SK-N-SH treated with all-trans-retinoic acid at 6 μM for 48 hours (cell line): ENCODE measurements around the gene OSM.

Experiments
- ATAC-seq: fragments of 200-7000 bp; cut with Tn5 transposase; 3 replicates; pipeline ENCODE4 v1.9.1; 2020; ENCODE audit warnings: mild to moderate bottlenecking, moderate library complexity
- ARNTL ChIP-seq: fragments of 450-650 bp; formaldehyde crosslinking; IDR thresholded peaks from 2 replicates; pipeline ENCODE4 v1.5.0; 2020; ENCODE audit warnings: low read depth, mild to moderate bottlenecking, moderate library complexity, borderline replicate concordance
- BACH2 ChIP-seq: fragments of 250-450 bp; sonication (Bioruptor Pico); IDR thresholded peaks from 2 replicates; pipeline ENCODE4 v1.9.0; 2021; ENCODE audit warnings: mild to moderate bottlenecking, borderline replicate concordance
- CSDC2 ChIP-seq: fragments of 250-450 bp; sonication (Bioruptor Pico); IDR thresholded peaks from 2 replicates; pipeline ENCODE4 v1.5.0; 2020; ENCODE audit warnings: mild to moderate bottlenecking, moderate library complexity
- ESRRG ChIP-seq: fragments of 250-450 bp; sonication (Bioruptor Pico); IDR thresholded peaks from 2 replicates; pipeline ENCODE4 v1.6.1; 2021; ENCODE audit warnings: mild to moderate bottlenecking
- ISL1 ChIP-seq: fragments of 250-450 bp; sonication (Bioruptor Pico); IDR thresholded peaks from 2 replicates; pipeline ENCODE4 v2.1.2; 2022; ENCODE audit warnings: mild to moderate bottlenecking, moderate library complexity
- OSR1 ChIP-seq: fragments of 250-450 bp; sonication (Bioruptor Pico); IDR thresholded peaks from 2 replicates; pipeline ENCODE4 v1.8.0; 2022; ENCODE audit warnings: moderate library complexity, mild to moderate bottlenecking, inconsistent platforms
- PPARA ChIP-seq: fragments of 250-450 bp; sonication (Bioruptor Pico); IDR thresholded peaks from 2 replicates; pipeline ENCODE4 v1.5.0; 2020; ENCODE audit warnings: mild to moderate bottlenecking, borderline replicate concordance
- RARB ChIP-seq: fragments of 250-450 bp; sonication (Bioruptor Pico); IDR thresholded peaks from 2 replicates; pipeline ENCODE4 v1.8.0; 2021; ENCODE audit warnings: mild to moderate bottlenecking, moderate library complexity
- SNAI2 ChIP-seq: fragments of 250-450 bp; sonication (Bioruptor Pico); IDR thresholded peaks from 2 replicates; pipeline ENCODE4 v1.5.0; 2020; ENCODE audit warnings: mild to moderate bottlenecking, moderate library complexity
- TCF4 ChIP-seq: fragments of 250-450 bp; sonication (Bioruptor Pico); IDR thresholded peaks from 2 replicates; pipeline ENCODE4 v1.8.0; 2021; ENCODE audit warnings: mild to moderate bottlenecking, moderate library complexity, borderline replicate concordance
- TOX ChIP-seq: fragments of 250-450 bp; sonication (Bioruptor Pico); IDR thresholded peaks from 2 replicates; pipeline ENCODE4 v1.8.0; 2021; ENCODE audit warnings: mild to moderate bottlenecking, moderate library complexity, borderline replicate concordance
- ZC3H10 ChIP-seq: fragments of 250-450 bp; sonication (Bioruptor Pico); IDR thresholded peaks from 2 replicates; pipeline ENCODE4 v1.5.1; 2021; ENCODE audit warnings: mild to moderate bottlenecking, moderate library complexity
- ZFP30 ChIP-seq: fragments of 450-650 bp; formaldehyde crosslinking; IDR thresholded peaks from 2 replicates; pipeline ENCODE4 v1.5.0; 2022; ENCODE audit warnings: mild to moderate bottlenecking, moderate library complexity
- ZNF565 ChIP-seq: fragments of 450-650 bp; formaldehyde crosslinking; conservative IDR thresholded peaks from 2 replicates; pipeline ENCODE4 v1.5.0; 2020; ENCODE audit warnings: low read depth, mild to moderate bottlenecking, moderate library complexity
- ZNF70 ChIP-seq: fragments of 450-650 bp; formaldehyde crosslinking; IDR thresholded peaks from 2 replicates; pipeline ENCODE4 v1.5.0; 2020; ENCODE audit warnings: mild to moderate bottlenecking, moderate library complexity
- ZNF8 ChIP-seq: fragments of 450-650 bp; formaldehyde crosslinking; IDR thresholded peaks from 2 replicates; pipeline ENCODE4 v1.5.0; 2020; ENCODE audit warnings: mild to moderate bottlenecking, moderate library complexity
- TF ChIP-seq, protein P1 (sequence below): fragments of 250-450 bp; sonication (Bioruptor Pico); IDR thresholded peaks from 2 replicates; pipeline ENCODE4 v1.5.1; 2020; ENCODE audit warnings: low read depth, mild to moderate bottlenecking, moderate library complexity
- TF ChIP-seq, protein P2 (sequence below): fragments of 250-450 bp; sonication (Bioruptor Pico); IDR thresholded peaks from 2 replicates; pipeline ENCODE4 v1.8.0; 2021; ENCODE audit warnings: low read depth, mild to moderate bottlenecking, moderate library complexity, borderline replicate concordance
- TF ChIP-seq, protein P3 (sequence below): fragments of 250-450 bp; sonication (Bioruptor Pico); IDR thresholded peaks from 2 replicates; pipeline ENCODE4 v1.5.1; 2021; ENCODE audit warnings: mild to moderate bottlenecking, moderate library complexity
- TF ChIP-seq, protein P4 (sequence below): fragments of 250-450 bp; sonication (Bioruptor Pico); IDR thresholded peaks from 2 replicates; pipeline ENCODE4 v1.8.0; 2020; ENCODE audit warnings: mild to moderate bottlenecking, moderate library complexity, borderline replicate concordance

Gene OSM

DNA sequence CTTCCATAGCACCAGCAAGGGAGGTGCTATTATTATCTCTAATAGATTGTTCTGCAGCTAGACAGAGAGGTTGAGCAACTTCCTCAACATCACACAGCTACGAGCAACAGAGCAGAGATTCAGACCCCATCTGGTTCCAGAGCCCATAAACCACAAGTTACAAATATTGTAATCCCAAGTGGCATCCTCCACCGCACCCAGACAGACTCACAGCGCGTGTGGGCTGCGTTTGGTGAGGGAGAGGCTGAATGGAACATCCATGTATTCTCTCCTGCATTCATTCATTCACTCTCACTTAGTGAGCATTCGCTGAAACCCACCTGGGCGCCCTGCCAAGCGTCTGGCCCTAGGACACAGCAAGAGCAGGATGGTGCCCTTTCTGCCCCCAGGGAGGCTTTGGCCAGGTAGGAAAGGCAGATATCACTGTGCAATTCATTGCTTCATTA lies 53.6 kb downstream of the OSM start:
- TF ChIP-seq ZFP30 (CRISPR knock-in tag) (no peak), CSDC2 (CRISPR knock-in tag) (no peak), RARB (CRISPR knock-in tag) (no peak), BACH2 (CRISPR knock-in tag) (no peak), ZNF70 (CRISPR knock-in tag) (no peak), ZNF565 (no peak), SNAI2 (CRISPR knock-in tag) (no peak), OSR1 (CRISPR knock-in tag) (no peak), ISL1 (no peak), ZNF8 (CRISPR knock-in tag) (no peak), ARNTL (no peak), TCF4 (no peak), TOX (no peak), ZC3H10 (CRISPR knock-in tag) (no peak), ESRRG (no peak), PPARA (no peak)
- TF ChIP-seq, protein P1, sequence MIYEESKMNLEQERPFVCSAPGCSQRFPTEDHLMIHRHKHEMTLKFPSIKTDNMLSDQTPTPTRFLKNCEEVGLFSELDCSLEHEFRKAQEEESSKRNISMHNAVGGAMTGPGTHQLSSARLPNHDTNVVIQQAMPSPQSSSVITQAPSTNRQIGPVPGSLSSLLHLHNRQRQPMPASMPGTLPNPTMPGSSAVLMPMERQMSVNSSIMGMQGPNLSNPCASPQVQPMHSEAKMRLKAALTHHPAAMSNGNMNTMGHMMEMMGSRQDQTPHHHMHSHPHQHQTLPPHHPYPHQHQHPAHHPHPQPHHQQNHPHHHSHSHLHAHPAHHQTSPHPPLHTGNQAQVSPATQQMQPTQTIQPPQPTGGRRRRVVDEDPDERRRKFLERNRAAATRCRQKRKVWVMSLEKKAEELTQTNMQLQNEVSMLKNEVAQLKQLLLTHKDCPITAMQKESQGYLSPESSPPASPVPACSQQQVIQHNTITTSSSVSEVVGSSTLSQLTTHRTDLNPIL (CRISPR knock-in tag), result no peak
- TF ChIP-seq, protein P2, sequence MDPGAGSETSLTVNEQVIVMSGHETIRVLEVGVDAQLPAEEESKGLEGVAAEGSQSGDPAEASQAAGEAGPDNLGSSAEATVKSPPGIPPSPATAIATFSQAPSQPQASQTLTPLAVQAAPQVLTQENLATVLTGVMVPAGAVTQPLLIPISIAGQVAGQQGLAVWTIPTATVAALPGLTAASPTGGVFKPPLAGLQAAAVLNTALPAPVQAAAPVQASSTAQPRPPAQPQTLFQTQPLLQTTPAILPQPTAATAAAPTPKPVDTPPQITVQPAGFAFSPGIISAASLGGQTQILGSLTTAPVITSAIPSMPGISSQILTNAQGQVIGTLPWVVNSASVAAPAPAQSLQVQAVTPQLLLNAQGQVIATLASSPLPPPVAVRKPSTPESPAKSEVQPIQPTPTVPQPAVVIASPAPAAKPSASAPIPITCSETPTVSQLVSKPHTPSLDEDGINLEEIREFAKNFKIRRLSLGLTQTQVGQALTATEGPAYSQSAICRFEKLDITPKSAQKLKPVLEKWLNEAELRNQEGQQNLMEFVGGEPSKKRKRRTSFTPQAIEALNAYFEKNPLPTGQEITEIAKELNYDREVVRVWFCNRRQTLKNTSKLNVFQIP (CRISPR knock-in tag), result no peak
- TF ChIP-seq, protein P3, sequence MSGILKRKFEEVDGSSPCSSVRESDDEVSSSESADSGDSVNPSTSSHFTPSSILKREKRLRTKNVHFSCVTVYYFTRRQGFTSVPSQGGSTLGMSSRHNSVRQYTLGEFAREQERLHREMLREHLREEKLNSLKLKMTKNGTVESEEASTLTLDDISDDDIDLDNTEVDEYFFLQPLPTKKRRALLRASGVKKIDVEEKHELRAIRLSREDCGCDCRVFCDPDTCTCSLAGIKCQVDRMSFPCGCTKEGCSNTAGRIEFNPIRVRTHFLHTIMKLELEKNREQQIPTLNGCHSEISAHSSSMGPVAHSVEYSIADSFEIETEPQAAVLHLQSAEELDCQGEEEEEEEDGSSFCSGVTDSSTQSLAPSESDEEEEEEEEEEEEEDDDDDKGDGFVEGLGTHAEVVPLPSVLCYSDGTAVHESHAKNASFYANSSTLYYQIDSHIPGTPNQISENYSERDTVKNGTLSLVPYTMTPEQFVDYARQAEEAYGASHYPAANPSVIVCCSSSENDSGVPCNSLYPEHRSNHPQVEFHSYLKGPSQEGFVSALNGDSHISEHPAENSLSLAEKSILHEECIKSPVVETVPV, result no peak
- TF ChIP-seq, protein P4, sequence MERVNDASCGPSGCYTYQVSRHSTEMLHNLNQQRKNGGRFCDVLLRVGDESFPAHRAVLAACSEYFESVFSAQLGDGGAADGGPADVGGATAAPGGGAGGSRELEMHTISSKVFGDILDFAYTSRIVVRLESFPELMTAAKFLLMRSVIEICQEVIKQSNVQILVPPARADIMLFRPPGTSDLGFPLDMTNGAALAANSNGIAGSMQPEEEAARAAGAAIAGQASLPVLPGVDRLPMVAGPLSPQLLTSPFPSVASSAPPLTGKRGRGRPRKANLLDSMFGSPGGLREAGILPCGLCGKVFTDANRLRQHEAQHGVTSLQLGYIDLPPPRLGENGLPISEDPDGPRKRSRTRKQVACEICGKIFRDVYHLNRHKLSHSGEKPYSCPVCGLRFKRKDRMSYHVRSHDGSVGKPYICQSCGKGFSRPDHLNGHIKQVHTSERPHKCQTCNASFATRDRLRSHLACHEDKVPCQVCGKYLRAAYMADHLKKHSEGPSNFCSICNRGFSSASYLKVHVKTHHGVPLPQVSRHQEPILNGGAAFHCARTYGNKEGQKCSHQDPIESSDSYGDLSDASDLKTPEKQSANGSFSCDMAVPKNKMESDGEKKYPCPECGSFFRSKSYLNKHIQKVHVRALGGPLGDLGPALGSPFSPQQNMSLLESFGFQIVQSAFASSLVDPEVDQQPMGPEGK (CRISPR knock-in tag), result no peak
- ATAC-seq, result no peak
